HEK293 (cell line): ENCODE results near the gene SP6.

Experiments used
- EGR2 ChIP-seq: fragments of 450-650 bp; formaldehyde crosslinking; IDR thresholded peaks from 2 replicates; pipeline ENCODE4 v1.5.1; 2016; ENCODE audit warnings: low read depth, missing biosample characterization, missing genetic modification characterization
- GLIS2 ChIP-seq: fragments of 450-650 bp; formaldehyde crosslinking; IDR thresholded peaks from 2 replicates; pipeline ENCODE4 v1.5.1; 2016; ENCODE audit warnings: missing biosample characterization, missing genetic modification characterization
- HIC1 ChIP-seq: fragments of 450-650 bp; formaldehyde crosslinking; IDR thresholded peaks from 2 replicates; pipeline ENCODE4 v1.5.1; 2016; ENCODE audit warnings: missing biosample characterization, missing genetic modification characterization
- KLF17 ChIP-seq: fragments of 450-650 bp; formaldehyde crosslinking; IDR thresholded peaks from 2 replicates; pipeline ENCODE4 v1.5.1; 2016; ENCODE audit warnings: missing biosample characterization, missing genetic modification characterization
- KLF8 ChIP-seq: fragments of 450-650 bp; formaldehyde crosslinking; IDR thresholded peaks from 2 replicates; pipeline ENCODE4 v1.5.1; 2016; ENCODE audit warnings: missing biosample characterization, missing genetic modification characterization
- MZF1 ChIP-seq: fragments of 450-650 bp; formaldehyde crosslinking; IDR thresholded peaks from 2 replicates; pipeline ENCODE4 v1.5.1; 2017; ENCODE audit warnings: missing biosample characterization, missing genetic modification characterization, borderline replicate concordance
- SCRT1 ChIP-seq: fragments of 450-650 bp; formaldehyde crosslinking; IDR thresholded peaks from 2 replicates; pipeline ENCODE4 v1.5.1; 2016; ENCODE audit warnings: missing biosample characterization, missing genetic modification characterization, borderline replicate concordance
- SP3 ChIP-seq: fragments of 450-650 bp; formaldehyde crosslinking; IDR thresholded peaks from 2 replicates; pipeline ENCODE4 v1.5.1; 2016; ENCODE audit warnings: missing biosample characterization, missing genetic modification characterization
- SP7 ChIP-seq: fragments of 450-650 bp; formaldehyde crosslinking; IDR thresholded peaks from 2 replicates; pipeline ENCODE4 v1.5.1; 2016; ENCODE audit warnings: missing biosample characterization, missing genetic modification characterization
- WT1 ChIP-seq: fragments of 450-650 bp; formaldehyde crosslinking; IDR thresholded peaks from 2 replicates; pipeline ENCODE4 v1.5.1; 2016; ENCODE audit warnings: missing biosample characterization, missing genetic modification characterization
- ZBTB11 ChIP-seq: fragments of 450-650 bp; formaldehyde crosslinking; conservative IDR thresholded peaks from 2 replicates; pipeline ENCODE4 v1.5.1; 2016; ENCODE audit warnings: low read depth, missing biosample characterization, missing genetic modification characterization
- ZBTB44 ChIP-seq: fragments of 450-650 bp; IDR thresholded peaks from 2 replicates; pipeline ENCODE4 v1.5.1; 2018; ENCODE audit warnings: missing biosample characterization, mild to moderate bottlenecking, missing genetic modification characterization
- ZBTB7A ChIP-seq: fragments of 450-650 bp; formaldehyde crosslinking; IDR thresholded peaks from 2 replicates; pipeline ENCODE4 v1.5.1; 2016; ENCODE audit warnings: low read depth, missing biosample characterization, missing genetic modification characterization
- ZEB2 ChIP-seq: fragments of 450-650 bp; formaldehyde crosslinking; IDR thresholded peaks from 2 replicates; pipeline ENCODE4 v1.5.1; 2016; ENCODE audit warnings: missing biosample characterization, missing genetic modification characterization
- ZIC2 ChIP-seq: fragments of 450-650 bp; formaldehyde crosslinking; IDR thresholded peaks from 2 replicates; pipeline ENCODE4 v1.5.1; 2016; ENCODE audit warnings: missing biosample characterization, missing genetic modification characterization
- ZNF10 ChIP-seq: fragments of 450-650 bp; formaldehyde crosslinking; IDR thresholded peaks from 2 replicates; pipeline ENCODE4 v1.5.1; 2017; ENCODE audit warnings: missing biosample characterization, missing genetic modification characterization
- ZNF19 ChIP-seq: fragments of 450-650 bp; formaldehyde crosslinking; IDR thresholded peaks from 2 replicates; pipeline ENCODE4; 2016; ENCODE audit warnings: missing biosample characterization, missing genetic modification characterization, low read depth
- ZNF23 ChIP-seq: fragments of 450-650 bp; formaldehyde crosslinking; IDR thresholded peaks from 2 replicates; pipeline ENCODE4 v1.5.1; 2016; ENCODE audit warnings: missing biosample characterization, missing genetic modification characterization, borderline replicate concordance
- ZNF274 ChIP-seq, 2 experiments: fragments of 200-500 bp in 1 of 2; fragments of 450-650 bp in 1 of 2; sonication (Bioruptor generic) in 1 of 2; formaldehyde crosslinking in 1 of 2; IDR thresholded peaks; 2 replicates each; pipeline versions ENCODE4 v1.5.1 to v1.6.1; 2014 to 2016; ENCODE audit warnings: borderline replicate concordance in 1 of 2, inconsistent platforms in 1 of 2, low read length in 1 of 2, missing biosample characterization in 1 of 2, missing genetic modification characterization in 1 of 2
- ZNF514 ChIP-seq: fragments of 450-650 bp; formaldehyde crosslinking; IDR thresholded peaks from 2 replicates; pipeline ENCODE4 v1.5.1; 2016; ENCODE audit warnings: missing biosample characterization, missing genetic modification characterization
- ZNF521 ChIP-seq: fragments of 450-650 bp; formaldehyde crosslinking; IDR thresholded peaks from 2 replicates; pipeline ENCODE4 v1.5.1; 2017; ENCODE audit warnings: missing biosample characterization, mild to moderate bottlenecking, missing genetic modification characterization
- ZNF629 ChIP-seq: fragments of 450-650 bp; formaldehyde crosslinking; IDR thresholded peaks from 2 replicates; pipeline ENCODE4 v1.5.1; 2017; ENCODE audit warnings: missing biosample characterization, missing genetic modification characterization
- ZNF654 ChIP-seq: fragments of 450-650 bp; formaldehyde crosslinking; IDR thresholded peaks from 2 replicates; pipeline ENCODE4 v1.5.1; 2016; ENCODE audit warnings: low read depth, missing biosample characterization, missing genetic modification characterization
- ZNF658 ChIP-seq: fragments of 450-650 bp; formaldehyde crosslinking; IDR thresholded peaks from 2 replicates; pipeline ENCODE4; 2016; ENCODE audit warnings: missing biosample characterization, missing genetic modification characterization
- ZNF660 ChIP-seq: fragments of 450-650 bp; IDR thresholded peaks from 2 replicates; pipeline ENCODE4 v1.5.1; 2018; ENCODE audit warnings: missing biosample characterization, mild to moderate bottlenecking, missing genetic modification characterization
- ZNF785 ChIP-seq: fragments of 450-650 bp; formaldehyde crosslinking; IDR thresholded peaks from 2 replicates; pipeline ENCODE4 v1.5.1; 2016; ENCODE audit warnings: missing biosample characterization, missing genetic modification characterization
- ZSCAN23 ChIP-seq: fragments of 450-650 bp; formaldehyde crosslinking; IDR thresholded peaks from 2 replicates; pipeline ENCODE4 v1.5.1; 2016; ENCODE audit warnings: missing biosample characterization, missing genetic modification characterization
- ZXDB ChIP-seq: fragments of 450-650 bp; formaldehyde crosslinking; IDR thresholded peaks from 2 replicates; pipeline ENCODE4 v1.5.1; 2016; ENCODE audit warnings: missing biosample characterization, missing genetic modification characterization
- TF ChIP-seq, protein P1 (sequence below): fragments of 450-650 bp; formaldehyde crosslinking; IDR thresholded peaks from 2 replicates; pipeline ENCODE4 v1.5.0; 2017; ENCODE audit warnings: missing biosample characterization, missing genetic modification characterization, borderline replicate concordance

The SP6 gene

GRCh38 chr17:47840742-47841487, 10.0 kb downstream of the SP6 start, which contains the start of gene SCRN2 (continued):
- peak; percentile 62 for TF ChIP-seq ZBTB11
- no peak for TF ChIP-seq ZNF23 (tag by site-specific recombination)
- TF ChIP-seq EGR2, result peak; percentile 80
- TF ChIP-seq ZBTB7A (tag by site-specific recombination), result 0 out of 2 replicates have a peak, but pooled peaks have one; percentile 26
- TF ChIP-seq WT1, result no peak
- 0 out of 2 replicates have a peak, but pooled peaks have one; percentile 58 for TF ChIP-seq ZNF785 (tag by site-specific recombination)
- no peak for TF ChIP-seq ZSCAN23 (tag by site-specific recombination)
- peak; percentile 89 for TF ChIP-seq ZNF654 (tag by site-specific recombination)
- peak; percentile 97 for TF ChIP-seq SP3 (tag by site-specific recombination)
- no peak for TF ChIP-seq ZNF658 (tag by site-specific recombination)
- no peak for TF ChIP-seq ZNF514 (tag by site-specific recombination)
- TF ChIP-seq ZEB2 (tag by site-specific recombination), result peak; percentile 87
- peak; percentile 100 for TF ChIP-seq GLIS2
- peak; percentile 59; the same call in 1 of the 2 replicates for TF ChIP-seq ZNF629
- peak; percentile 61; the same call in 1 of the 2 replicates for TF ChIP-seq SP7
- TF ChIP-seq ZNF10 (tag by site-specific recombination), result 0 out of 2 replicates have a peak, but pooled peaks have one; percentile 38
- no peak for TF ChIP-seq ZNF274 (IDR thresholded peaks at IDR 0.05; ENCODE audit: low read length)
- no peak for TF ChIP-seq ZNF274 (tag by site-specific recombination; IDR thresholded peaks at IDR 0.05; ENCODE audit: borderline replicate concordance)
- peak; percentile 29; the same call in 1 of the 2 replicates for TF ChIP-seq KLF17 (tag by site-specific recombination)
- peak; percentile 55 for TF ChIP-seq ZXDB (tag by site-specific recombination)
- no peak for TF ChIP-seq ZNF521 (tag by site-specific recombination)
- TF ChIP-seq MZF1 (tag by site-specific recombination), result no peak
- no peak for TF ChIP-seq ZBTB44
- TF ChIP-seq, protein P1, sequence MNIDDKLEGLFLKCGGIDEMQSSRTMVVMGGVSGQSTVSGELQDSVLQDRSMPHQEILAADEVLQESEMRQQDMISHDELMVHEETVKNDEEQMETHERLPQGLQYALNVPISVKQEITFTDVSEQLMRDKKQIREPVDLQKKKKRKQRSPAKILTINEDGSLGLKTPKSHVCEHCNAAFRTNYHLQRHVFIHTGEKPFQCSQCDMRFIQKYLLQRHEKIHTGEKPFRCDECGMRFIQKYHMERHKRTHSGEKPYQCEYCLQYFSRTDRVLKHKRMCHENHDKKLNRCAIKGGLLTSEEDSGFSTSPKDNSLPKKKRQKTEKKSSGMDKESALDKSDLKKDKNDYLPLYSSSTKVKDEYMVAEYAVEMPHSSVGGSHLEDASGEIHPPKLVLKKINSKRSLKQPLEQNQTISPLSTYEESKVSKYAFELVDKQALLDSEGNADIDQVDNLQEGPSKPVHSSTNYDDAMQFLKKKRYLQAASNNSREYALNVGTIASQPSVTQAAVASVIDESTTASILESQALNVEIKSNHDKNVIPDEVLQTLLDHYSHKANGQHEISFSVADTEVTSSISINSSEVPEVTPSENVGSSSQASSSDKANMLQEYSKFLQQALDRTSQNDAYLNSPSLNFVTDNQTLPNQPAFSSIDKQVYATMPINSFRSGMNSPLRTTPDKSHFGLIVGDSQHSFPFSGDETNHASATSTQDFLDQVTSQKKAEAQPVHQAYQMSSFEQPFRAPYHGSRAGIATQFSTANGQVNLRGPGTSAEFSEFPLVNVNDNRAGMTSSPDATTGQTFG (tag by site-specific recombination), result no peak
- TF ChIP-seq HIC1 (tag by site-specific recombination), result peak; percentile 60; the same call in 1 of the 2 replicates
- TF ChIP-seq ZIC2 (tag by site-specific recombination), result peak; percentile 82
- TF ChIP-seq ZNF19 (tag by site-specific recombination), result no peak
- no peak for TF ChIP-seq SCRT1
- peak; percentile 47; the same call in 1 of the 2 replicates for TF ChIP-seq ZNF660
- peak; percentile 33; the same call in 1 of the 2 replicates for TF ChIP-seq KLF8 (tag by site-specific recombination)
